Measurements from ENCODE around the gene ADGRG1. TPM values are rescaled to one million over a fixed set of nuclear protein-coding genes. Genes with fewer than 3 reads are reported as not detected.

Gene ADGRG1
- total and polyA plus RNA-seq, 2 donors (not counting 1 experiment from before 2014, with no cell fraction given), result 1.6 to 1.8 TPM

DNA sequence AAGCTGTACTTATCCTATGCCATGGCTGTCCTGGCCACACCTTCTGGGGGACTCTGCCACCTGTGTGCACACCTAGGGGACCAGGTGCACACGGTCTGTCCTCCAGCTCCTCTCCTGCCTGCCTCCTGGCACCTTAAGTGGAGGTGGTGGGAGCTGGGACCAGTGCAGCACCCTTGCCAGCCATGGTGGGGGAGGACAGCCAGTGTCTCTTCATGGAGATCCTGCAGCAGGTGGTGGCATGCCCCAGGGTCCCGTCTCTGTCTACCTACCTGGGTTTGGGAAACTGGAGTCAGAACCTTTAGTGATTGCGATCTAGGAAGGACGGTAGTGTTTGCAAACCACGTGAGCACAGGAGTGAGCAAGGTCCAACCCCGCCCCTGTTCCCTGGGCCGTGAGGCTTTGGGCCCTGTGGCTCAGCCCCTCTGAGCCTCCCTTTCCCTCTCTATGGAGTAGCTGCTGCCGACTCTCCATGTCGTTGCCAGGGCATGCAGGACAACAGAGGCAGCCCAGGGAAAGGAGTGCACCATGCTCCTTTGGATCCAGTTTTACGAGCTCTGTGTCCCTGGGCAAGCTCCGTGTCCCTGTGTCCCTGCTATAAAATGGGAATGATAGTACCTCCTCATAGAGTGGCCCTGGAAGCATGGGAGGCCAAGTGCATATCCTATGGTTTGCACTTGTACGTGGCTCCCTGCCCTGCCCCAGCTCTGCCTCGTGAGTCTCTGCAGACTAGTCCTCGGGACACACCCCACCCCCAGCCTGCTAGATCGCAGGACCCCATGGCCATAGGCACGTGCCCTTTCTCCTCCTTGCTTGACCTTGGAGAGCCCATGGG is 7.1 kb downstream of the ADGRG1 start:
- no peaks in the 10 kb centered on the region for H3K9me3 ChIP-seq (ENCODE audit: control insufficient read depth, insufficient read depth, low read depth, low read length)
- H3K27me3 ChIP-seq (ENCODE audit: control insufficient read depth, insufficient read depth, low read length), result no peaks in the 10 kb centered on the region
- H3K4me3 ChIP-seq (replicated peaks in 1 of 4; ENCODE audit: control extremely low read depth in 1 of 4, insufficient read depth in 1 of 4, low read depth in 3 of 4, low read length in 4 of 4), result no peak overlapping the region
- no peaks in the 10 kb centered on the region for H3K36me3 ChIP-seq (ENCODE audit: control insufficient read depth, insufficient read depth, low read length)
- no peak overlapping the region for H3K9ac ChIP-seq (ENCODE audit: insufficient read depth, low read length)
- no peaks in the 10 kb centered on the region for H4K20me1 ChIP-seq (ENCODE audit: control insufficient read depth, extremely low read depth, insufficient read depth, low read length)
- no peak for DNase-seq (ENCODE audit: low read depth in 2 of 2)
- H3K4me2 ChIP-seq (ENCODE audit: extremely low read depth, insufficient read depth, low read length), result no peak overlapping the region
- no peak overlapping the region for H2AFZ ChIP-seq (ENCODE audit: low read length)
- TF ChIP-seq EZH2 (IDR thresholded peaks at IDR 0.05; ENCODE audit: low read length, missing control alignments), result no peak
- no peak for TF ChIP-seq CTCF (conservative IDR thresholded peaks at IDR 0.05 in 1 of 2, IDR thresholded peaks at IDR 0.05 in 1 of 2; ENCODE audit: low read depth in 1 of 2, low read length in 2 of 2)
- H3K27ac ChIP-seq (ENCODE audit: insufficient read depth, low read length), result no peak overlapping the region
- H3K4me1 ChIP-seq (ENCODE audit: control insufficient read depth, extremely low read depth, insufficient read depth, low read length), result peaks cover 11% of the 10 kb centered on the region
- no peaks in the 10 kb centered on the region for H3K79me2 ChIP-seq (ENCODE audit: control insufficient read depth, insufficient read depth, low read length)

DNA sequence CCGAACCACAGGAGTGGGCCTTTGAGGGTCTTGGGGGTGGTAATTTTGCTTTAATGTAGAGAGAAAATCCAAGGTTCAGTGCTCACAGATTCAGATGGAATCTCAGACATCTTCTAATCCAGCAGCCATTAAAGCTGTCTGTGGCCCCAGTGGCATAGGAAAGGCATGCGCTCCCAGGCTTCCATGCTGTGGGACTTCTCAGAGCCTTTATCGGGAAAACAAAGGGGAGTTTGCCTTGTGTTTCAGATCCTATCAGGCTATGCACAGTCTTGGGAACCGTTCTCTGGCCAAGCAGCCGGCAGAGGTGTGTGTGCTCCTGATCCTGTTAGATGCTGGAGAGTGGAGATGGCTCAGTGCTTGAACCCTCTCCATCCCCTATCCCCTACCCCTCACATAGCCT is 7.8 kb downstream of the ADGRG1 start:
- peaks cover 9% of the 10 kb centered on the region for H3K4me1 ChIP-seq (ENCODE audit: control insufficient read depth, extremely low read depth, insufficient read depth, low read length)
- H3K79me2 ChIP-seq (ENCODE audit: control insufficient read depth, insufficient read depth, low read length), result no peaks in the 10 kb centered on the region
- no peaks in the 10 kb centered on the region for H4K20me1 ChIP-seq (ENCODE audit: control insufficient read depth, extremely low read depth, insufficient read depth, low read length)
- H2AFZ ChIP-seq (ENCODE audit: low read length), result no peak overlapping the region
- H3K9me3 ChIP-seq (ENCODE audit: control insufficient read depth, insufficient read depth, low read depth, low read length), result no peaks in the 10 kb centered on the region
- no peaks in the 10 kb centered on the region for H3K27me3 ChIP-seq (ENCODE audit: control insufficient read depth, insufficient read depth, low read length)
- H3K27ac ChIP-seq (ENCODE audit: insufficient read depth, low read length), result no peak overlapping the region
- no peak overlapping the region for H3K4me2 ChIP-seq (ENCODE audit: extremely low read depth, insufficient read depth, low read length)
- no peak overlapping the region for H3K4me3 ChIP-seq (replicated peaks in 1 of 4; ENCODE audit: control extremely low read depth in 1 of 4, insufficient read depth in 1 of 4, low read depth in 3 of 4, low read length in 4 of 4)
- no peaks in the 10 kb centered on the region for H3K36me3 ChIP-seq (ENCODE audit: control insufficient read depth, insufficient read depth, low read length)
- no peak overlapping the region for H3K9ac ChIP-seq (ENCODE audit: insufficient read depth, low read length)
- DNase-seq (ENCODE audit: low read depth in 2 of 2), result no peak
- TF ChIP-seq CTCF (conservative IDR thresholded peaks at IDR 0.05 in 1 of 2, IDR thresholded peaks at IDR 0.05 in 1 of 2; ENCODE audit: low read depth in 1 of 2, low read length in 2 of 2) (no peak), EZH2 (IDR thresholded peaks at IDR 0.05; ENCODE audit: low read length, missing control alignments) (no peak)

GRCh38 chr16:57637020-57637419 is 8.6 kb downstream of the ADGRG1 start:
- Histone ChIP-seq H3K27ac (ENCODE audit: insufficient read depth, low read length) (no peak overlapping the region), H3K4me3 (replicated peaks in 1 of 4; ENCODE audit: control extremely low read depth in 1 of 4, insufficient read depth in 1 of 4, low read depth in 3 of 4, low read length in 4 of 4) (no peak overlapping the region), H4K20me1 (ENCODE audit: control insufficient read depth, extremely low read depth, insufficient read depth, low read length) (no peaks in the 10 kb centered on the region), H3K36me3 (ENCODE audit: control insufficient read depth, insufficient read depth, low read length) (no peaks in the 10 kb centered on the region), H3K27me3 (ENCODE audit: control insufficient read depth, insufficient read depth, low read length) (no peaks in the 10 kb centered on the region), H3K79me2 (ENCODE audit: control insufficient read depth, insufficient read depth, low read length) (no peaks in the 10 kb centered on the region), H2AFZ (ENCODE audit: low read length) (no peak overlapping the region), H3K4me1 (ENCODE audit: control insufficient read depth, extremely low read depth, insufficient read depth, low read length) (peaks cover 9% of the 10 kb centered on the region), H3K9ac (ENCODE audit: insufficient read depth, low read length) (no peak overlapping the region), H3K9me3 (ENCODE audit: control insufficient read depth, insufficient read depth, low read depth, low read length) (no peaks in the 10 kb centered on the region), H3K4me2 (ENCODE audit: extremely low read depth, insufficient read depth, low read length) (no peak overlapping the region)
- DNase-seq (ENCODE audit: low read depth in 2 of 2), result peak; percentile 16 to 28
- TF ChIP-seq CTCF (conservative IDR thresholded peaks at IDR 0.05 in 1 of 2, IDR thresholded peaks at IDR 0.05 in 1 of 2; ENCODE audit: low read depth in 1 of 2, low read length in 2 of 2), result no peak
- TF ChIP-seq EZH2 (IDR thresholded peaks at IDR 0.05; ENCODE audit: low read length, missing control alignments), result no peak
